CD4-positive, alpha-beta T cell treated with Interferon gamma for 1 hour (primary cell): ENCODE data around the gene MNX1.

Source experiments
- DNase-seq: peaks from one replicate; pipeline ENCODE4 v3.0.0-alpha.2; 2020

The MNX1 gene

DNA sequence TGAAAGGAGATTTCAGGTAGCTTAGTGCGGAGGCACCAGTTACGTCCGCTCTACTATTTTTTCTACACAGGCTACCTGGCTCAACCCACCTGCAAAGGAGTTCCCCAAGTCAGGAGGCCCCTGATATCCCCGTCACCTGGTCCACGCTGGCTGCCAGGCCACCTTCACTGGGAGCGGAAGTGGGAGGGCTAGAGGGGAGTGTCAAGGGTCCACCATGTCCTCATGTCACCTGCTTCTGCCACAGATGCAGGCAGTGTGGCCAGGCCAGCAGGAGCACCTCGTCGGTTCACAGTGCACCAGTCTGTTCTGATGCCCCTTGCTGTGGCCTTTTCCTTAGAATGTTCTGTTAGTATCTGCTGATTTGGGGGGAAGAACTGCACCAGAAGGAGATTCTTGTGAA is 44.1 kb downstream of the MNX1 start:
- no peak for DNase-seq

DNA sequence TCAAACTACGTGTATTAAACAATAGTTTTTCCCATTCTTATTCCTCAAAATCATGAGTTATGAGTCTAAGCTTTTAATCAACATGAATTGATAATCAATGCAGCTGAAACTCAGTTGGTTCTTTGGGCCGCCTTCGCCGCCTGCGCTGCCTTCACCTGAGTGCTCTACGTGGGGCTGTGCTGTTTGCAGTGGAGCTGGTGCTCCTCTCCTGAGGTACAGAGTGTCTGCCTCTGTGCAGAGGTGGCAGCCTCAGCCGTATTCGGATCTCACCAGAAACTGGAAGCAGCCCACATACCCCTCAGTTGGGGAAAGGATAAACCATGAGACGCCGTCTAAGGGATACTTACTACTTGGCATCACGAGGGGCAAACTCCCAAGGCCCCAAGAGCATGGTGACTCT is 45.5 kb downstream of the MNX1 start:
- DNase-seq: no peak

DNA sequence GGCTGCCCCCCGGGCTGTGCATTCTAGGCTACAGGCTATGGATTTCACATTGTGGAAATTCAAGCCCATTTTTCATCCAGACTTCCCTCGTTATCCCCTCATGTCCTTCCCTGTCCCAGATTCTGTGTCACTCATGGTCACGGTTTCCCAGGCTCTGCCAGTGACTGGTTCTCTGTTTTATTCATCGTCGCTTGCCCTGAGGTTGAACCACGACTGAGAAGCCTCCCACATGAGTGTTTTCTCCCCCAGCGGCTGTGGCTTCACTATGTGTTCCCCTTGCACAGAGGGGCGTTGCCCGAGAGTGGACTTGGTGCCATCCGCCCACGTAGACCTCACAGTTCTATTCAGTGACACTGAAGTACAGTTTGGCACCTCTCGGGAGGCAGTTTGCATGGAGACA is 47.0 kb downstream of the MNX1 start:
- no peak for DNase-seq

DNA sequence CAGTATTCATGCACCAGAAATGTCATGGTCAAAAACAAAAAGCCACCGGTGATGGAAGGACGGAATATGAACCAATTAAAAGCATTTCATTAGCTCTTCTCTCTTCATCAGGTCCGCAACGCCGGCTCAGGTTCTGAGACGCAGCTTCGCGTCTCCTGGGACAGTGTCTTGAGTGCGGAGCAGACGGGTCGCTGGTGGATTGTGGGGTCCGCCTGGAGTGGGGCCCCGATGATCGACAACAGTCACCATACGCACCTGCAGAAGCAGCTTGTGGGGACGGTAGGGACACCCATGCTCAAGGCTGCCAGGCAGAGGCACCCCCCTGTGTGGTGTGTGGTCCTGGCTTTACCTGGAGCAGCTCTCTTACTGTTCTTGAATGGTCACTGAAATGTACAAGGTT is 47.6 kb downstream of the MNX1 start:
- DNase-seq: no peak

DNA sequence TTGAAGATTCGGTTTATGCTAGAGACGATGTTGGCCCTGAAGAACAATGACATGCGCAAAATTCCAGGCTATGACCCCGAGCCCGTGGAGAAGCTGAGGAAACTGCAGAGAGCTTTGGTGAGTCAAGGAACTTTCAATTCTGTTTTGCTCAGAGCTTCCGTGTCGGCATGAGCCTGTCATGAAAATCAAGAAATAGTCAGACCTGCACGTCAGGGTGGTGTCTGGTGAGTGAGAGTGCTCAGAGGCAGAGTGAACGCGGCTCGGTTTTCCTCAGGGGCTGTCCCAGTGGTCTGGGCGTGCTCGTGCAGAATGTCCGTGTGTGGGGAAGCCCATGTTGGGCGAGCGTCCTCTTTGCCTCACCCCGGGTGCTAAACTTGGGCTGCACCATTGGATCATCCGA is 48.3 kb downstream of the MNX1 start:
- no peak for DNase-seq

DNA sequence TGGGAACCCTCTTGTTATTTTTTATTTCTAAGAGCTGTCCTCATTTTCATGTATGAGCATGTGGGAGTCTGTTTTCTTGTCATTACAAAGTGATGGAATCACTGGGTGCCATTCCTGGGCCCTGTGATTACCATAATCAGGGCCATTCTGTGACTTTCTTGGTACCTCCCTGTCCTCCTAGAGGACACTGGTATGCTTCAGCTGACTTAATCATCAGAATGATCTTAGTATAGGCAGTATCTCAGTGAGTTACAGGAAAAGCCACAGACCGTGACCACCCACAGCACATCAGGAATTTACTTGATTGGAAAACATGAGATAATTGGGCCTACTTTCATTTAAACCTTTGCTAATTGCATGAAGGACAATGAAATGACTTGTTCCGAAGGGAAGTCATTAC is 53.7 kb downstream of the MNX1 start:
- no peak for DNase-seq

DNA sequence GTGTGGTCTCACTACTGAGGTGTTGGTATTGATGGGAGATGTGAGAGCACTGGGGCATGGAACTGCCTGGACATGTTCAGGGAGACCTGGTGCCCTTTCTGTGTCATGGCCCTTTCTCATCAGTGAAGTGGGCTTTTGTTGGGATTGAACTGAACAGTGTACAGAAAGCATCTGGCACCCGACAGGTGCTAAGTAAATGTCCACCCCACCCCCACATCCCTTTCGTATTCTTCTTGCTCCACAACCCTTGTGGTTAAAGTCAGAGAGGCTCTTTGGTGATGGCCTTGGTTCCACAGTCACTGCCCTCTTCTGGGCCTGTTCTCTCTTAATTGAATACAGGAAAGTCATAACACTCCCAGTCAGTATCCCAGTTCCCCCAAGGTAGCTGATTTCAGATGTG is 55.5 kb downstream of the MNX1 start:
- DNase-seq: no peak
